Right renal cortex interstitium (tissue), 3 donors: ENCODE measurements around the gene CRACDL. TPM values are rescaled to one million over a fixed set of nuclear protein-coding genes. Genes with fewer than 3 reads are reported as not detected.
"Not testable (repeated sequence)": the region's sequence is repeated elsewhere in the genome, so short reads cannot be mapped to it uniquely, and the experiment has no call there.

Source experiments
- DNase-seq, 3 donors: peaks; one replicate each; pipeline ENCODE4 v3.0.0-alpha.2; 2013; ENCODE audit warnings: low read depth in 3 of 3, low spot score in 2 of 3
- polyA plus RNA-seq, 3 donors: library from polyadenylated mRNA; unstranded; fragments of 120-200 nt; gene quantifications; one replicate each; pipeline ENCODE4 v1.2.1, GENCODE V29; 2013; ENCODE audit not compliant: insufficient read length in 3 of 3

CRACDL gene
- polyA plus RNA-seq, 3 donors: 2.4 to 3.0 (median 2.5) TPM

DNA sequence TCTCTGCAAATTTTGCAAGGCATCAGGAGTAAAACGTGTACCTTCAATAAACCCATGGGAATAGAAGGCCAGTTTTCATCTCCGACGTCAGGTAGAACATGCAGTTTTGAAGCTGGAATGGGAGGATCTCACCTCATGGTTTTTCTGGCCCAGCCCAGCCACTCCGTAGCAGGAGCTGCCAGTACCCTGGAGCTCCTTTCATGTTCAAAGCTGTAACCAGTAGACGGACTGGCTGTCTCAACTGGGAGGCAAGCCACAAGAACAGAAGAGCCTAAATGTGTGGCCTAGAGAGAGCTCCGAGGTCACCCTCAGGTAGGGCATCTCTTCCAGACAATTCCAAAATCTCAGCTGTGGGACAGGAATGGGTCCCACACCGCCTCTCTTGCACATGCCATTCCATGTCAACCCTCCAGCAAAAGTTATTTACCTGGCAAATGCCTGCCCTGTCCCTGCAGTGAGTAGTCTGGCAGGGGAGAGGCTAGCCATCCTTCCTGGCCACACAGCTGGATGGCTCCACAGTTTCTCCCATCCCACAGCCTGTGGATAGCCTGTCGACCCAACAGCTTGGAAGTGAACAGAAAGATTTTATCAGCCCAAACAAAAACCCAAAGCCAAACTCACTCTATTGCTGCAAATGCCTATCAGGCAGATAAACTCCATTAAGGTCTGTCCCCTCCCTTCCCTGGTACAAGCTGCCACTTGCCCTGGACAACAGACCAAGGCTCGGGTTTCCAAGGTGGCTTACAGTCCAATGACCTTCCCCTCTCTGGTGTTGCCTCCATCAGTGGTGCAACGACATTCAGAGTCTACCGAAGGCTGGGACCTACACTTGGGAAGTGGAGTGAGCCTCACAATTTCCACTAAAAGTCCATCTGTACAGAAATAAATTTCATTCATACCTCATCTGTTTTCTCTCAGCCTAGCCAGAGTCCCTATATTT lies 27.8 kb downstream of the CRACDL start:
- DNase-seq: no peak

DNA sequence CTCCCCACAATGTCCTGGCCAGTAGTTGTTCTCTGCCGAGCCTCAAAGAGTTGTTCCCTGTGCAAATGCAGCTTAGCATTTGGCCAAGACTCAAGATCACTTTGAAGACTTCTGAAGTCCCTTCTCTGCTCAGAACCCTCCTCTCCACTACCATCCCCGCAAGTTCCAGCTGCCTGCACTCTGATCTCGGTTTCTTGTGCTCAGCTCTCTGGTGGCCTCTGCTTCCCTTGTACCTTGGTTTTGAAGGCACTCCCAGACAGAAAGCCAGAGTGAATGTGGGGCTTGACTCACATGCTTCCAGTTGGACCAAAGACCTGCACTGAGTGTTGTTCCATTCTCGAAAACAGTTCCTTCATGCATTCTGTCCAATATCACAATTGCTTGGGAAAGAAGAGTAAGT lies 28.6 kb downstream of the CRACDL start:
- DNase-seq: no peak

DNA sequence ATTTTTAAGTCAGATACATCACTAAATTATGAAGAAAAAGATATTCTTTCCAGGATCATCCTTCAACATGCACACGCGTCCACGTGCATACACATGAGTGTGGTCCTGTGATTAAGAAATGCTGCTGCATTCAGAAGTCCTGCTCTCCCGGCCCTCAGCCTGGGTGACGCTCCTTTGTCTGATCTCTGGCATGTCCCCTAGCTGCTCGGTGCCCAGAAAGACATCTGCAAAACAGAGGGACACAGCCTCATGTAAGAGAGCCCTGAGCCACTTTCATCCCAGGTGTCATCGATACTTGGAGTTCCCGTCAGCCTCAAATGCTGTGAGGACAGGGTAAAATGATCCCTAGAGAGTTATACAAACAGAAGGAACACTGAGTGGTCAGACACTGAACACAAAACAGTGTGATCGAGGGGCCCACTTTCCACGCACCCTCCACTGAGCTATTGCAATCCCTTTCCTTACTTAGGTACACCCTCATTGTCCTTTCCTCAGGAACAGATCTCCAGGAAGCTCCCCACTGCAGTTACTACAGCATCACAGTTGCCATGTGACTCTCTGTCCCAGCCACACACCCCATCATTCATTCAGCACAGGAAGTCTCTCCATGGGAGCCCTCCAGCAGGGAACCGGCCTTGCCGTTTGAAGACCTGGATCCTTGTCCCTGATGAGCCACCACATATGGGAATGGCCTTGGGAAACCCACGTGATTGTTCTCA lies 32.1 kb downstream of the CRACDL start:
- DNase-seq: no peak

DNA sequence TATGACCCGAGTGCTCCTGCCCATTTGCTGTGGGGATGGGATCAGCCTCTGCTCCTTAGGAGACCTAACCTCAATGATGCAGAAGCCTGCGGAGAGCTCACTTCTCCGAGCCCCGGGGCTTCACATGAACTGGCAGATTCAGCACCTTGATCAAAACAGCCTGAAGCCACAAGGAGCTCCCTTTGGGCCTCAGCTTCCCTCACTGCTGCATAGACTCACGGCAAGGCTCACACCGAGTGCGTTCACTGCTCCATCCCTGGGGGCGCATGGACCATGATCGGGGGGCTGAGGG lies 33.0 kb downstream of the CRACDL start:
- no peak for DNase-seq

DNA sequence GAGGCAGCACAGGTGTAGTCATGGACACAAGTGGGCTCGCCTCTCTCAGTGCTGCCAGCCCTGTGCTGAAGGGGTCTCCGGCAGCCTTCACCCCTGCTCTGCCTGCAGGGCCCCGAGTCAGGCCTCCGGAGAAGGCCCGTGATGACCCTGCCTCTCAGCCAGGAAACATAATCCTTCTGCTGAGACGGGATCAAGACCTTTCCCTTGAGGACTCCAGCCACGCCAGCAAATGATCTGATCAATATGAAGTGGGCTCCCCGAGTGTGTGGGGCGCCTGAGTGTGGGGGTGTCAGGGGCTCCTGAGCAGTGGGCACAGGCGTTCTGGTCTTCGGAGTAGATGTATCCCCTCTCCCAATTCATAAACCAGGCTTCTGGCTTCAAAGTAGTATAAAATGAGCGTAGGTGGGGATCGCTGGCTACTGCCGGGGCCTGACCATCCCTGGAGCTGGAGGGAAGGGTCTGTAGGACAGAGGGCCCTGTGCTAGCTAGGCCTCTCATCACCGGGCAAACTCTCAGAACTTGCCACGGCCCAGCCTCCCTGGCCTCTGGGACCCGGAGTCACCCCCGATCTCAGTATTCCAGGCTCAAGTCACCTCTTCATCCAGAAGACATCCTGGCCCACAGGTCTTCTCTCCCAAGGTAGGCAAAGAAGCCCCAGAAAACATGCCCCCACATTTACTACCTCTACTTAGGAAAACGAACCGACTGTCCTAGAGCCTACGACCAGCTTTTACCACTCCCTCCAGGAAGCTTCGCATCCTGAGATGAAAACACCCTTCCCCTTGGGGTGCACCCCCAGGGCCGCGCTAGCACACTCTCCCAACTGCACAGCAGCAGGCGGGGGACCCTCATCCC lies 33.6 kb downstream of the CRACDL start:
- DNase-seq: no peak

DNA sequence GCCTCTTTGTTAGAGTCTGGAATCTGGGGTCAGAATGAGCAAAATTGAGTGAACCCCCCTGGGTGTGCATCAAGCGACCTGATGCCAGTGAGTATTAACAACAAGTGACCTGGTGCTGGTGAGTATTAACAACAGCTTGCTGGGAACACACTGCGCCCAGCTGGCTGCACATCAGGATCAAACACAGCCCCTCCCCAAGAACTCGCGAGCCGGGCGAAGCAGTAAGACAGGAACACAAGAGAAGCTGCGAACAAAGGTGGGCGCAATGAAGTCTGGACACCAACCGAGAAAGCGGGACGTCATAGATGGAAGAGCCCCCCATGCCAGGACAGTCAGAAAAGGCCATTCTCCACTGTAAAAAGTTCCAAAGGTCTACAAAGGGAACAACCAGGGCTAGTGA lies 34.3 kb downstream of the CRACDL start:
- no peak for DNase-seq

DNA sequence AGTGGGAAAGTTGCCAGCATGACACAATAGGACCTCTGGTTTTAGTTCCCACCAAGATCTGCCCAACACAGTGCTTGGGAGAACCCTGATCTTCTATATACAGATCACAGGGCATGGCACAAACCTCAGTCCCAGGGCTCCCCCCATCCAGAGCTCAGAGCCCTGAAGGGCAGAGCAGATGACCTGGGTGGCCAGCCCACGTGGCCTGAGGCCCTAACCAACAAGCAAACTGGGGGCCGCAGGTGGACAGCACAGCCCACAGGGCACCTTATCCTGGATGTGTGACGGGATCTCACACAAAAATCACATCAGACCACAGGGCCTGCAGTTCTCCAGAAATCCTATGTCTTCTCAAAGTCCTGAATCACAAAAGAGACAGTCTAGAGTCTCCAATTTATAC lies 34.7 kb downstream of the CRACDL start:
- DNase-seq: no peak

DNA sequence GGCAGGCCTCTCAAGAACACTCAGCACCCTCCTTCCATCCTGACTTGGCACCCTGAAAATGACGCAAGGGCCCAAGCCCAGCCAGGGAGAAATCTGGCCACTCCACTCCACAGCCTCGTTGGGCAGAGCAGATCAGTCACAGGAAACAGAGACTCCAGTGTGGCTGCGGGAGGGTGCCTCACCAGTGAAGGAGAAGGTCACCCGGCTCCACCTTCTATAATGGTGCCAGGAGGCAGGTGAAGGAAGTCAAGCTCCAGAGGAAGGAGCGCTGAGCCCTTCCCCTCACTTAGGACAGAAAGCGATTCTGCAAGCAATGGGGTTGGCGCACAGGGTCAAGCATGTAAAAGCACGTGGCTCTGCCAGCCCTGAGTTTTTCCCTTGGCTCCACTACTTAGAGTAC lies 35.3 kb downstream of the CRACDL start:
- DNase-seq: no peak

DNA sequence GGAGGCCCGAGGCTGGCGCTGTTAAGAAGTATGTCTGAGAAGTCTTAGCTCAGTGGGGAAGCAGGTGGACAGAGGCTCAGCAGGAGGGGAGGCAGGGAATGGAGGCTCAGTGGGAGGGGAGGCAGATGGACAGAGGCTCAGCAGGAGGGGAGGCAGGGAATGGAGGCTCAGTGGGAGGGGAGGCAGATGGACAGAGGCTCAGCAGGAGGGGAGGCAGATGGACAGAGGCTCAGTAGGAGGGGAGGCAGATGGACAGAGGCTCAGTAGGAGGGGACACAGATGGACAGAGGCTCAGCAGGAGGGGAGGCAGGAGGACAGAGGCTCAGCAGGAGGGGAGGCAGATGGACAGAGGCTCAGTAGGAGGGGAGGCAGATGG lies 36.3 kb downstream of the CRACDL start:
- not testable (repeated sequence) for DNase-seq

DNA sequence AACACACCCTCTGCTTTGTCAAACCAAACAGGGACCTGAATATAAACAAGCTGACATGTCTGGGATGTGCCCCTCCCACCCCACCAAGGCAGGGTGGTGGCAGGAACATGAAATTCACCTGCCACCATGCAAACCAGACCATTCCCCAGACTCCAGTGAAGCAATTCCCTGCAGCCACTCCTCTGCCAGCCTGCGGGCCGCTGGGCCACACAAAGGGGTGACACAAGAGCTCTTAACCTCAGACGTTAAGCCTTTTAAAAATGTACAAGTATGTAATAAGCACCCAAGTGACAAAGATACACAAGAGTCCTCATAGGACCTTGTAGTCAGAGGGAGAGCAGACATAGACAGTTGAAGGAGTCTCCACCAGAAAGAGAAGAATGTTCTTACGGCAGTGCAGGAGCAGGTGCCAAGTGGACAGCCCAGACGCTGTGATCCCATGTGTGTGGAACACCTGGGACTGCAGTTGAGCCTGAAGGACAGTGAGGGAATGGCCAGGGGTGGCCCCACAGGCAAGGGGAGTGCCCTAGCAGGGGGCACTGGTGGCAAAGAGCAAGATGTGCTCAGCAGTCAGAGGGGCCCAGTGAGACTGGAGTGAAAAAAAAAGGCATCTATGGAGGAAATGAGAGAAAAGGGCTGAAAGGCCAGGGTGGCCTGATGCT lies 36.9 kb downstream of the CRACDL start:
- DNase-seq: no peak

DNA sequence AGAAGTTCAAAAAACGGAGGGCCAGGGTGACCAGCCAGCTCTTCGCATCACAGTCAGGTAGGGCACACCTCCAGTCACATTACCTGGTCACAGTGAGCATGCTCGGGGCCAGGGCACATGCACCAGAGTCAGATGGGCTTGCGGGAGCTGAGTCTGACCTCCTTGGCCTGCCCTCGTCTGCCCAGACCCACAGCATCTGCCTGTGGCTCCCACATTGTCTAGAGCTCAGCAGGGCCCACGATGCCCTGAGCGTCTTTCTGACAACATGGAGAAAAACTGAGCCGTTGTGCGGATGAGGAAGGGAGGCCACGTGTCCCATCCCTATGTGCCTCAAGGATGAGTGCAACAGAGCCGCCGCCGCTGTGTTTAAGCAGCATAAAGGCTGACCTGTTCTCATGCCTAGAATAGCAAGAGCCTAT lies 37.6 kb downstream of the CRACDL start:
- DNase-seq: no peak

DNA sequence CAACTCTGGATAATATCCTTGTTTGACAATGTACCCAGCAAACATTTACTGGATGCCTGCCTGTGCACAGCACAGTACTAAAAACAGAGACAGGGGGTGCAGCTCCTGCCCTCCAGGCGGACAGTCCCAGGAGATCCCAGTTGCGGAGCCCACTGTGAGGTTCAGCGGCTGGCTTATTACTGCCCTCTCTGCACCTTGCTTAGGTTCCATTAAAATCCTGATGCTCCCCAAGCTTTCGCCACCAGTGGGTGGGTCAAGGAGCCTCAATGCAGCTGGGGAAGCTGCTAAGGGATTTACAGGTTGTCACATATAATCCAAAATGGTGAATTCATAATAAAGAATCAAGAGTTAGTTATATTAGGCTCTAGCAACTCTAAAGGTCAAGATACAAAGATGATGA lies 38.3 kb downstream of the CRACDL start:
- no peak for DNase-seq

DNA sequence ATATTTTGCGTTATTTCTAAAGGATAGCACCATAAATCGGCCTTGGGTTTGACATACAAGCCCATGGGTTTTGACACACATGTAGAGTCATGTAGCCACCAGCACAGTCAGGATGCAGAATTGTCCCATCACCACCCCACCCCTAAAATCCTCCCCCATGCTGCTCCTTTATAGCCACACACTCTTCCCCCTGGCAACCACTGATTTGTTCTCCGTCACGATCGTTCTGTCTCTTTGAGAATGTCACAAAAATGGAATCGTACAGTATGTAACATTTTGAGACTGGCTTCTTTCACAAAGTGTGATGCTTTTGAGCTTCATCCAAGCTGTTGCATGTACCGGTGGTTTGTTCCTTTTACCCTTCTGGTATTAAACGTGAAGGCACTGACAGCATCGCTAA lies 39.1 kb downstream of the CRACDL start:
- DNase-seq: no peak

DNA sequence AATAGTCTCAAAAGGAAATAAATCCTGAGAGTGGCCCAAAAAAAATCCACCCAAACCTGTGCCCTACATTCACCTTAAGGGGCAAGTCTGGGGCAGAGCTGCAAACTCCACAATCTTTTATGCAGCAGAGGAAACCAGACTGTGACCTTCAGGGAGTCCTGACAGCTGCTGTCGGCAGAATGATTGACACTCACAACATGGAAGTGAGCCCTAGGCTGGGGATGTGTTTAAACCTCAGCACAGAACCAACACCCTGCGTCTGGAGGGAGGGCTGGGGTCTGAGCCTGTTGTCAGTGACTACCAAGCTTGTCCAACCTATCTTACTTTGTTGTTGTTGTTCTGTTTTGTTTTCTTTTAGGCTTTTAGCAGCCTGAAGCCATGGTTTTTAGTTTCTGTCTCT lies 39.6 kb downstream of the CRACDL start:
- DNase-seq: no peak

DNA sequence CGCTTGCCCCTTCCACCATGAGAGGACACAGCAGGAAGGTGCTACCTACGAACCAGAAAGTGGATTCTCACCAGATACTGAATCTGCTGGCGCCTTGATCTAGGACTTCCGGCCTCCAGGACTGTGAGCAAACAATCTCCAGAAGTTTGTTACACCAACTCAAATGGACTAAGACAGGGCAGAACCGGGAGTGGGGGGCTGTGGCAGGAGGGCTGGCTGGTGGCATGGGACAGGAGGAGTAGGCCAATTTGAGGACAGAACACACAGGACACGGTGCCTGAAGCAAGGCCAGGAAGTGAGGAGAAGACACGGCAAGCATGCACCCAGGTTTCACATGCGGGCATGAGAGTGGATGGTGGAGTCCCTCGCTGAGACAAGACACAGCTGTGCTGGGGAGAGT lies 40.1 kb downstream of the CRACDL start:
- no peak for DNase-seq

DNA sequence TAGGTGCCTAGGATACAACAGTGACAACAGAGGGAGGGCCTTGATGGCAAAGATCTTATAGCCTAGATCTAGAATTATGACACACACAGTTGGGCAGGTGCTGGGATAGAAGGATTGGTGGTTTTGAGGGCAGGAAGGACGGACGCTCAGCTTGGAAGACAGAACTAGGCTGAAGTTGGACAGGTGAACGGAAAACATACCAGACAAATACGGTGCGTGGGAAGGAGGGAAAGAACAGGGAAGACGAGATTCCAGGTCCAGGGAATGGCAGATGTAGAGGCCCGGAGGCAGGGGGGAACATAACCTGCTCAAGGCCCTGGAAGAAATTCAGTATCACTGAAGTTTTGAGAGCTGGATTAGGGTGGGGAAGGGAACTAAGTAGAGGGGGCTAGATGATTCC lies 40.8 kb downstream of the CRACDL start:
- no peak for DNase-seq

DNA sequence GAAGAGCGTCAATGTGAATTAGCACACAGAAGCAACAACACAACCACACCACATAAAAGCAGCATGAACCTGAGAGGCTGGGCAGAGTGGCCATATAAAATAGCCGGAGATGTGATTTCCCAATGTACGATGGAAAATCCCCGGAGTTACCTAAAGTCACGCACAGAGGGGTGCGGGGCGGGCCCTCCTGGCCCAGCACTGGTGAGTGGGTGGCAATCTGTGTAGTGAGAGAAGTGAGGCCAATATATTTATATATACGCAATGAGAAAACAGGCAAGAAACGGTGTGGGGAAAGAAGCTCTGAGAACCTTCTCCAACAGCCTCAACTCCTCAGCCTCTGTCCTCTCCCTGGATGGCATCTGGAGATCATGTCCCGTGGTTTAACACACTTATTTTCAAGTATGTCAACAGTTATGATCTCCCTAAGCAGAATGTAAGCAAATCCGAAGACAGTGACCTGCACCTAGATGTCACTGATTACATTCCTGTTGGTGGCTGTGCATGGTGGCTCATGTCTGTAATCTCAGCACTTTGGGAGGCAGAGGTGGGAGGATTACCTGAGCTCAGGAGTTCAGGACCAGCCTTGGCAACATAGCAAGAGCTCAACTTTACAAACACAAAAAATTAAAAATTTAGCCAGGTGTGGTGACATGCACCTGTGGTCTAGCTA lies 41.6 kb downstream of the CRACDL start:
- no peak for DNase-seq

DNA sequence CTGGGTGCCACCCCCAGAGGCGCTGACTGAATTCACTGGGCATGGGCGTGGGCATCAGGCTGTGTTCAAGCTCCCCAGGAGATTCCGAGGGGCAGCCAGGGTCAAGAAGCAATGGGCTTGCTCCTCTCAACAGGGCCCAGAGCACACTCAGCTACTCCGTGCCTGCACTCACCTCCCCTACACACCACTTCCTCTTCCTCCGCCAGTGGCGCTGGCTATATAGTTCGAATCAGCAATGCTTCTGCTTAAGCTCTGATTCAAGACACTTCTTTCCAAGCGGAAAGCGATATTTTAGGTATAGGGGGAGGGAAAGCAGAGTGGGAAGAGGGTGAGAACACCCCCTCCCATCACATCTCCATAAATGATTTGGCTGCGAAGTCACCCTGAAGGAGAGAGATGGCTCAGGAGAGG lies 42.1 kb downstream of the CRACDL start:
- no peak for DNase-seq

DNA sequence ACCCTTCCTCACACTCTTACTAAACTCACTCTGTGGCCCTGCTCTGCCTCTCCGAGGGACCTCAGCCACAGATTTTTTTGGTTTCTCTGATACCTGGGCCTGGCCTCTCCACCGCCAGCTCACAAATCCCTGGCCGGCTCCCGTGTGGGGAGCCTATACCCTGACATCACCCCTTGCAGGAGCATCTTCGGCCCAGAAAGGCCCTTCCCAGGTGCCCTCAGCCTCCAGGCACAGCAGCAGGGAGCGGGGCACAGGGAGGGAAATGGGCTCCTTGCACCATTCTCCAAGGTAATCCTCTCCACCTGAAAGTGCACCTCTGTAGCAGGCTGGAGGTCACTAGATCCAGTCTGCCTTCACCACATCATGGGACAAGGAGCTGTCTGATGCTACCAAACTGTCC lies 43.2 kb downstream of the CRACDL start:
- DNase-seq: no peak

DNA sequence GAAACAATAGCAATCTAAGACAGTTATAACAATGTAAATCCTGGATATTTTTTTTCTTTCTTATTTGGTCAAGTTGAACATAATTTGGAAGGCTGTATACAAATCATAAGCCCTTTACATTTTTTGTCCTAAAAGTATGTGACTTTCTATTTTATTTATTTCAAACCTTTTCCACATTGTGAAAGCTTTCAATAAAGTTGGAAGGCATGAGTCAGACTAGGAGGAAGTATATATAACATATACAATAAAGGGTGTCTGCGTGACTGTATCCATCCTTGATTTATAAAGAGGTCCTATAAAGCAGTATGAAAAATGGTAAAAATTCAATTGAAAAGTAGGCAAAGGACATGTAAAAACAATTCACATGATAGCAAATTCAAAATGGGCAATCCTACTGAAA lies 44.4 kb downstream of the CRACDL start:
- no peak for DNase-seq
